HG03520 (cell line): Measurements from ENCODE around the gene JRKL.
"Not testable (repeated sequence)": the region's sequence is repeated elsewhere in the genome, so short reads cannot be mapped to it uniquely, and the experiment has no call there.

ENCODE experiments used
- ATAC-seq: cut with Tn5 transposase; IDR thresholded peaks from one replicate; pipeline ENCODE4 v1.9.1; 2021; ENCODE audit warnings: mild to moderate bottlenecking, moderate library complexity; ENCODE audit not compliant: unreplicated experiment

JRKL gene

DNA sequence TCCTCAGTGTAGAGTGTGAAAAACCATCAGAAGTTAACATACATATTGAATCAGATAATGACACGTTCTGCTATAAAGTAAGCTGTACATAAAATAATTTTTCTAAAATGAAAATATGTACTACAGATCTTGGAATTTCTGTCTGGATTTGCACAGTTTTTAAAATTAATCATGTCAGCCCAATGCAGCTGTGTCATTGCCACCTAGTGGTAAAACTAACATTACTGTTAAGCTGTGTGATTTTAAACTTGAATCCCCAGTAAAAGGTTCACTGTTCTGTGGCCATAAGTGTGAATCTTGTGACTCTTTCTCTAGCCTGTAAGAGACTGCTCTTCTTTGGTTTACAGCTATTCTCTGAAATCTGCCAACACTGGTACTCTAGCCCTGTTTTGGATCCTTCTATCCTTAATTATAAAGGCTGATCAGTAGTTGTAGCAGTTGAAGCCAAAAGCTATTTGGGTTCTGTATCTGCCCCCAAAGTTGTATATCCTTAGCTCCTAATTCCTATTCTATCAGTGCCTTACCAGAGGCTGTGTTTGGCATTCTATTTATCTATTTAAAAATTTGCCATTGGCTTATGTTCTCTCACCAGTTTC is 4.0 kb downstream of the JRKL start:
- ATAC-seq = no peak

DNA sequence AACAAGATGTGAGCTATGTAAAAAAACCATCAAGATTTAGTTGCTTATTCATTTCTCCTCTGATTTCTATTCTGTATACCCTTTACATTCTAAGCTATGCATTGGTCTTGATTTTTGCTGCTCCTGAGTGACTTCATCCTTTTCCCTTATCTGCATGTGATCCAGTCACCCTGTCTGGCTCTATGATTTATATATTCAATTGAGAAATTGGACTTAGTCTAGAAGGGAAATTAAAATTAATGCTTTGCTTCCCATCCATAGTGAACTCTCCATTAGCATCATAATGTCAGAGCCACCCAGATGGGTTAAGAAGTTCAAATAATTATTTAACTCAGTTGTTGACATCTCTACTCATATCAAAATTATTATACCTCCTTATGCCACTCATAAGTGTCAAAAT is 5.0 kb downstream of the JRKL start:
- ATAC-seq = no peak

DNA sequence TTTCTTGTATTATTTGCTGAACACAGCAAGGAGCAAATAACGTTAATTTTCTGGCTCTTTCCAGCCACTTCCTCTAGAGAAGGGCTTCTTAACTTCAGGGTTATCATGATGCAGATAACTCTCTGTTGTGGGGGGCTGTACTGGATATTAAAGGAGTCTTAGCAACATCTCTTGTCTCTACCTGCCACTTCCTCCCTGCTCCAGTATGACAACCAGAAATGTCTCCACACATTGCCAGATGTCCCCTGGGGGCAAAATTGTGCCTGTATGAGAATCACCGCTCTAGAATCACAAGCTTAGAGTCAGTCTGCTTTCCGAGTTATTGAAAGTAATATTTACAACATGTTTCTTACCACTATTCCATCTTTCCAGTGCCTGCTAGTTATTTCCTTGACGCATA is 6.8 kb downstream of the JRKL start:
- no peak for ATAC-seq

DNA sequence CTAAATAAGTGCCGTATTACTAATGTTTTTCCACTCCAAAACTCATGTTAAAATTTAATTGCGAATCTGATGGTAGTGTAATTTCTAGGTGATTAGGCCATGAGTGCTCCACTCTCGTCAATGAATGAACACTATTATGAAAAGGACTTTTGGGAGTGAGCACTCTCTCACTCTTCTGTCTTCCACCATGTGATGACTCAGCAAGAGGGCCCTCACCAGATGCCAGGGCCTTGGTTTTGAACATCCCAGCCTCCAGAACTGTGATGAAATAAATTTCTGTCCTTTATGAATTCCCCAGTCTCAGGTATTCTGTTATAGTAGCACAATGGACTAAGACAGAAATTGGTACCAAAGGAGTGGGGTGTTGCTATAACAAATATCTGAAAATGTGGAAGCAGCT is 8.1 kb downstream of the JRKL start:
- ATAC-seq = no peak

DNA sequence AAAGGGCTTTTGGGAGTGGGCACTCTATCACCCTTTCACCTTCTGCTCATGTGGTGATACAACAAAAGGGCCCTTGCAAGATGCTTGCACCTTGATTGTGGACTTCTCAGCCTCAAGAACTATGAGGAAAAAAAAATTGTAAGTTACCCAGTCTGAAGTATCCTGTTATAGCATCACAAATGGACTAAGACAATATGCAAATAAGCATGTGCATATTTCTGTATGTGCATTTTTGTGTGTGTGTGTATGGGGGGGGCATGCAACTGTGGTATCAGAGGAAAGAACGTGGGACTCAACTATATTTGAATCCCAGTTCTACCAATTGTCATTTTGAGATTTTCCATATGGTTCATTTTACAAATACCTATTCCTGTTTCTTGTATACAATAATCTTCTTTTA is 10.9 kb downstream of the JRKL start:
- no peak for ATAC-seq

DNA sequence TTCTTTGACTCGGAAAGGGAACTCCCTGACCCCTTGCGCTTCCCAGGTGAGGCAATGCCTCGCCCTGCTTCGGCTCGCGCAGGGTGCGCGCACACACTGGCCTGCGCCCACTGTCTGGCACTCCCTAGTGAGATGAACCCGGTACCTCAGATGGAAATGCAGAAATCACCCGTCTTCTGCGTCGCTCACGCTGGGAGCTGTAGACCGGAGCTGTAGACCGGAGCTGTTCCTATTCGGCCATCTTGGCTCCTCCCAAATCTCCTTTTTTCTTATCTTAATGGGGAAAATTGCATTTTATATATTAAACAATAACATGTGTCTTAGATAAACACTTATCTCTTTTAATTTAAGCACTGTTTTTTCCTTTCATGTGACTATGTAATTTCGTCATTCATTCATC is 21.6 kb downstream of the JRKL start:
- not testable (repeated sequence) for ATAC-seq

DNA sequence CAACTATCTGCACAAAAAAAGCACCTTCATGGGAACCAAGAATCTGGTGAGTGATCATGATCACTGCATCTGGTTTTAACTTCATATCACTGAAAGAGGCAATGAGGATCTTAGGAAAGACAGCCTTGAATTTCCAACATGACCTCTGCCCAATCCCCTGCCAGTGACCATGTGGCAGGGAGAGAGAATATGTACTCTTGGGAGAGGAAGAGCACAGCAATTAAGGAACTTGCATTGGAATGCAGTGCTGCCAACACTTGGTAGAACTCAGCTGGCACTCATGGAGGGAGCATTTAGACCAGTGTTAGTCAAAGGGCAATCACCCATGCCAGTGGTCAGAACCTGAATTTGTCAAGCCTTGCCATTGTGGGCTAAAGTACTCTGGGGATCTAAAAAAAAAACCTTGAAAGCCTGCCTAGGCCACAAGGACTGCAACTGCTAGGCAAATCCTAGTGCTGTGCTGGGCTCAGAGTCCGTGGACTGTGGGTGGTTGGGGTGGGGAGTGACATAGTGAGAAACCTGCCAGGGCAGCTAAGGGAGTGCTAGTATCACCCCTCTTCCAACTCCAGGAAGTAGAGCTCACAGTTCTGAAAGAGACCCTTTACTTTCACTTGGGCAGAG is 23.1 kb downstream of the JRKL start:
- no peak for ATAC-seq

DNA sequence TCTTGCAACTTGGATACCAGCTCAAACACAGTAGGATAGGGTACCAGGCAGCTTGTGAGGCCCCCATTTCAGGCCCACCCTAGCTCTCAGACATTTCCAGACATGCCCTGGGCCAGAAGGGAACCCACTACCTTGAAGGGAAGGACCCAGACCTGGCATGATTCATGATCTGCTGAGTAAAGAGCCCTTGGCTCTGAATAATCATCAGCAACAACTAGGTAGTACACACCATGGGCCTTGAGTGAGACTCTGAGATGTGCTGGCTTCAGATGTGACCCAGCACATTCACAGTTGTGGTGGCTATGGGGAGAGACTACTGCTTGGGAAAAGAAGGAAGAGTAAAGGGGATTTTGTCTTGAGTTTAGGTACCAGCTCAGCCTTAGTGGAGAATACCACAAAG is 23.6 kb downstream of the JRKL start:
- no peak for ATAC-seq

DNA sequence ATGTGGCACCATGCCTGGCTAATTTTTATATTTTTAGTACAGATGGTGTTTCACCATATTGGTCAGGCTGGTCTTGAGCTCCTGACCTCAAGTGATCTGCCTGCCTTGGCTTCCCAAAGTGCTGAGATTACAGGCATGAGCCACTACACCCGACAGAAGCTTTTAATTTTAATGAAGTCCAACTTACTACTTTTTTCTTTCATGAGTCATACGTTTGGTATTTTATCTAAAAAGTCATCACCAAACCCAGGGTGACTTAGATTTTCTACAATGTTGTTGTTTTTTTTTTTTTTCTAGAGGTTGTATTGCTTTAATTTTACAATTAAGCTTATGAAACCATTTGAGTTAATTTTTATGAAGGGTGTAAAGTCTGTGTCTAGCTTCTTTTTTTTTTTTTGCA is 34.9 kb downstream of the JRKL start:
- no peak for ATAC-seq

DNA sequence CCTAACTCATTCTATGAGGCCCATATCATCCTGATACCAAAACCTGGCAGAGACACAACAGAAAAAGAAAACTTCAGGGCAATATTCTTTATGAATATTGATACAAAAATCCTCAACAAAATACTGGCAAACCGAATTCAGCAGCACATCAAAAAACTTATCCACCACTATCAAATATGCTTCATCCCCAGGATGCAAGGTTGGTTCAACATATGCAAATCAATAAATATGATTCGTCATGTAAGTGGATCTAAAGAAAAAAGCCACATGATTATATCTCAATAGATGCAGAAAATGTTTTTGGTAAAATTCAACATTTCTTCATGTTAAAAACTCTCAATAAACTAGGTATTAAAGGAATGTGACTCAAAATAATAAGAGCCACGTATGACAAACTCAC is 40.9 kb downstream of the JRKL start:
- no peak for ATAC-seq

DNA sequence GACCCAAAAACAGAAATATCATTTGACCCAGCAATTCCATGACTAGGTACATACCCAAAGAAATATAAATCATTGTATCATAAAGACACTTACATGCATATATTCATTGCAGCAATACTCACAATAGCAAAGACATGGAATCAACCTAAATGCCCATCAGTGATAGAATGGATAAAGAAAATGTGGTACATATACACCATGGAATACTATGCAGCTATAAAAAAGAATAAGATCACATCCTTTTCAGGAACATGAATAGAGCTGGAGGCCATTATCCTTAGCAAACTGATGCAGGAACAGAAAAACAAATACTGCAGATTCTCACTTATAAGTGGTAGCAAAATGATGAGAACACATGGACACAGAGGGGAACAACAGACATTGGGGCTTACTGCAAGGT is 42.8 kb downstream of the JRKL start:
- not testable (repeated sequence) for ATAC-seq
